ENCODE data around the gene ZNF17. TPM values are rescaled to one million over a fixed set of nuclear protein-coding genes. Genes with fewer than 3 reads are reported as not detected.

The ZNF17 gene
- total and polyA plus RNA-seq, 8 donors = 8.9 to 17.6 (median 14.6) TPM

- intact Hi-C loops (cut with DNase I) = no loop called here
- H3K4me1 ChIP-seq = no peaks in the 10 kb centered on the region
- DNase-seq (no peak), ATAC-seq (no peak)
- H3K36me3 ChIP-seq = peaks cover 0 to 71% of the 10 kb centered on the region in 2 donors
- H3K9me3 ChIP-seq = peaks cover 0 to 61% of the 10 kb centered on the region in 2 donors
- no peak overlapping the region for H3K27ac ChIP-seq
- no peaks in the 10 kb centered on the region for H3K27me3 ChIP-seq
- no peak overlapping the region for H3K4me3 ChIP-seq
- TF ChIP-seq CTCF (IDR thresholded peaks at IDR 0.05) = no peak
These were observed 12.1 kb upstream of the ZNF17 start for GRCh38 chr19:57398868-57399267.

- DNase-seq (no peak), ATAC-seq (no peak)
- no peak overlapping the region for H3K27ac ChIP-seq
- intact Hi-C loops (cut with DNase I) = no loop called here
- H3K36me3 ChIP-seq = peaks cover 0 to 20% of the 10 kb centered on the region in 2 donors
- H3K4me3 ChIP-seq = no peak overlapping the region
- TF ChIP-seq CTCF (IDR thresholded peaks at IDR 0.05) = no peak
- H3K9me3 ChIP-seq = peaks cover 0 to 32% of the 10 kb centered on the region in 2 donors
- H3K4me1 ChIP-seq = no peaks in the 10 kb centered on the region
- no peaks in the 10 kb centered on the region for H3K27me3 ChIP-seq
These were observed 7.0 kb upstream of the ZNF17 start for GRCh38 chr19:57403737-57404563.

- H3K27me3 ChIP-seq = no peaks in the 10 kb centered on the region
- peak; percentile 89 for ATAC-seq
- intact Hi-C loops (cut with DNase I) = no loop called here
- no peaks in the 10 kb centered on the region for H3K36me3 ChIP-seq
- no peak overlapping the region for H3K27ac ChIP-seq
- peak; percentile 29 to 83 (median 73) for DNase-seq
- peaks cover 0 to 12% of the 10 kb centered on the region in 2 donors for H3K9me3 ChIP-seq
- no peak overlapping the region for H3K4me3 ChIP-seq
- TF ChIP-seq CTCF (IDR thresholded peaks at IDR 0.05) = peak; percentile 59 to 69
- peaks cover under 1 to 11% of the 10 kb centered on the region in 2 donors for H3K4me1 ChIP-seq
These were observed 4.3 kb upstream of the ZNF17 start for GRCh38 chr19:57406516-57407123.

- H3K9me3 ChIP-seq = peaks cover 0 to 88% of the 10 kb centered on the region in 2 donors
- intact Hi-C loops (cut with DNase I) = no loop called here
- DNase-seq = no peak
- H3K27me3 ChIP-seq = no peaks in the 10 kb centered on the region
- H3K36me3 ChIP-seq = peaks cover 5 to 87% of the 10 kb centered on the region in 2 donors
- no peak overlapping the region for H3K4me3 ChIP-seq
- no peaks in the 10 kb centered on the region for H3K4me1 ChIP-seq
- no peak for TF ChIP-seq CTCF (IDR thresholded peaks at IDR 0.05)
- ATAC-seq = no peak
- no peak overlapping the region for H3K27ac ChIP-seq
These were observed 8.5 kb downstream of the ZNF17 start for GRCh38 chr19:57419439-57419838.

- H3K4me1 ChIP-seq = no peaks in the 10 kb centered on the region
- H3K4me3 ChIP-seq = no peak overlapping the region
- peaks cover 0 to 97% of the 10 kb centered on the region in 2 donors for H3K9me3 ChIP-seq
- ATAC-seq = no peak
- H3K36me3 ChIP-seq = peaks cover 5 to 72% of the 10 kb centered on the region in 2 donors
- DNase-seq = no peak
- intact Hi-C loops (cut with DNase I) = no loop called here
- H3K27me3 ChIP-seq = no peaks in the 10 kb centered on the region
- no peak overlapping the region for H3K27ac ChIP-seq
- no peak for TF ChIP-seq CTCF (IDR thresholded peaks at IDR 0.05)
These were observed 10.1 kb downstream of the ZNF17 start for GRCh38 chr19:57421037-57421436.

Data from left lung (tissue), 10 donors.